CD14-positive monocyte (primary cell): Measurements from ENCODE around the gene MRPS34. TPM values are rescaled to one million over a fixed set of nuclear protein-coding genes. Genes with fewer than 3 reads are reported as not detected.

ENCODE experiments used
- DNase-seq, 3 donors: peaks; one replicate each; pipeline ENCODE4 v3.0.0-alpha.2; 2011 to 2022
- H2AFZ ChIP-seq: 2 replicates; pipeline ENCODE4 v1.6.0; 2012; ENCODE audit warnings: mild to moderate bottlenecking, low read depth, low read length, inconsistent platforms; ENCODE audit not compliant: insufficient read depth, poor library complexity, severe bottlenecking
- H3K27ac ChIP-seq, 2 donors: 1 replicate in 1 of 2; 2 replicates in 1 of 2; pipeline ENCODE4 v1.5.1; 2012 to 2013; ENCODE audit warnings: low read length in 2 of 2, control low read depth in 1 of 2, inconsistent platforms in 1 of 2, low read depth in 1 of 2, mild to moderate bottlenecking in 1 of 2
- H3K27me3 ChIP-seq, 2 donors: one replicate each; pipeline versions ENCODE4 v1.6.0 to v1.6.1; 2011 to 2013; ENCODE audit warnings: low read length in 2 of 2; ENCODE audit not compliant: control insufficient read depth in 2 of 2, insufficient read depth in 2 of 2
- H3K36me3 ChIP-seq, 2 donors: replicated peaks in 1 of 2; 1 replicate in 1 of 2; 2 replicates in 1 of 2; pipeline versions ENCODE4 v1.5.1 to v1.6.1; 2012 to 2013; ENCODE audit warnings: low read length in 2 of 2, control low read depth in 1 of 2, inconsistent platforms in 1 of 2, mild to moderate bottlenecking in 1 of 2; ENCODE audit not compliant: insufficient read depth in 2 of 2, control insufficient read depth in 1 of 2
- H3K4me1 ChIP-seq, 2 donors: 1 replicate in 1 of 2; 2 replicates in 1 of 2; pipeline versions ENCODE4 v1.5.1 to v1.6.1; 2012 to 2013; ENCODE audit warnings: low read length in 2 of 2, control low read depth in 1 of 2, inconsistent platforms in 1 of 2, mild to moderate bottlenecking in 1 of 2, moderate library complexity in 1 of 2; ENCODE audit not compliant: insufficient read depth in 2 of 2, control insufficient read depth in 1 of 2
- H3K4me2 ChIP-seq: replicated peaks from 2 replicates; pipeline ENCODE3; 2012; ENCODE audit warnings: low read length, moderate library complexity, mild to moderate bottlenecking; ENCODE audit not compliant: poor library complexity, severe bottlenecking; ENCODE audit errors: extremely low read depth
- H3K4me3 ChIP-seq, 3 experiments: fragments of 200-600 bp in 1 of 3; sonication (generic) in 1 of 3; replicated peaks in 1 of 3; 1 replicate in 2 of 3; 2 replicates in 1 of 3; pipeline ENCODE4 v1.5.1; 2011 to 2013; ENCODE audit warnings: low read length in 3 of 3, mild to moderate bottlenecking in 3 of 3, control low read depth in 2 of 3, low read depth in 2 of 3, inconsistent platforms in 1 of 3, moderate library complexity in 1 of 3
- H3K79me2 ChIP-seq: 2 replicates; pipeline ENCODE4 v1.6.0; 2012; ENCODE audit warnings: mild to moderate bottlenecking, control low read depth, inconsistent platforms, low read length, moderate library complexity; ENCODE audit not compliant: insufficient read depth
- H3K9ac ChIP-seq: 2 replicates; pipeline ENCODE4 v1.6.0; 2017; ENCODE audit warnings: low read length, mild to moderate bottlenecking; ENCODE audit not compliant: insufficient read depth, poor library complexity, severe bottlenecking
- H3K9me3 ChIP-seq, 2 donors: replicated peaks in 1 of 2; 1 replicate in 1 of 2; 2 replicates in 1 of 2; pipeline versions ENCODE4 v1.5.1 to v1.6.1; 2012 to 2013; ENCODE audit warnings: low read length in 2 of 2, control low read depth in 1 of 2; ENCODE audit not compliant: control insufficient read depth in 1 of 2, insufficient read depth in 1 of 2
- H4K20me1 ChIP-seq: 2 replicates; pipeline ENCODE4 v1.6.0; 2012; ENCODE audit warnings: mild to moderate bottlenecking, low read length, control low read depth, moderate library complexity; ENCODE audit not compliant: insufficient read depth
- H3K27ac Mint-ChIP-seq, 7 donors: one replicate each; pipeline ENCODE4 v1.8.0; 2020; ENCODE audit warnings: mild to moderate bottlenecking in 7 of 7, mixed read lengths in 7 of 7, moderate library complexity in 6 of 7, inconsistent platforms in 2 of 7
- H3K27me3 Mint-ChIP-seq, 3 donors: one replicate each; pipeline ENCODE4 v1.8.0; 2021 to 2022; ENCODE audit warnings: low read depth in 3 of 3, mild to moderate bottlenecking in 3 of 3, mixed read lengths in 3 of 3, moderate library complexity in 3 of 3, inconsistent platforms in 1 of 3
- H3K36me3 Mint-ChIP-seq, 2 donors: one replicate each; pipeline ENCODE4 v1.8.0; 2020; ENCODE audit warnings: mixed read lengths in 2 of 2, inconsistent platforms in 1 of 2, mild to moderate bottlenecking in 1 of 2
- H3K4me1 Mint-ChIP-seq: one replicate; pipeline ENCODE4 v1.8.0; 2020; ENCODE audit warnings: mild to moderate bottlenecking, mixed read lengths
- H3K4me3 Mint-ChIP-seq, 2 donors: one replicate each; pipeline ENCODE4 v1.8.0; 2020; ENCODE audit warnings: mild to moderate bottlenecking in 2 of 2, mixed read lengths in 2 of 2, moderate library complexity in 1 of 2
- H3K9me3 Mint-ChIP-seq, 7 donors: one replicate each; pipeline ENCODE4 v1.8.0; 2020 to 2022; ENCODE audit warnings: mixed read lengths in 7 of 7, mild to moderate bottlenecking in 6 of 7, moderate library complexity in 6 of 7, inconsistent platforms in 2 of 7
- CTCF ChIP-seq: fragments of 200-600 bp; IDR thresholded peaks from one replicate; pipeline ENCODE4 v1.8.0; 2022; ENCODE audit warnings: antibody characterized with exemption, mild to moderate bottlenecking
- WGBS: methylation state at CpG from one replicate; pipeline ENCODE4 v1.1.5; 2013; ENCODE audit warnings: missing lambda C conversion rate; ENCODE audit not compliant: insufficient coverage; 5-methylcytosine and 5-hydroxymethylcytosine counted together
- intact Hi-C, 2 donors: fragments of 100-400 bp; cut with micrococcal nuclease; formaldehyde crosslinking; loops; one replicate each; pipeline versions ENCODE4 v1.15.0 to v1.15.1; 2023
- polyA plus RNA-seq, 3 donors: library from polyadenylated mRNA; depleted of rRNA in 1 of 3; unstranded in 2 of 3; stranded (reverse) in 1 of 3; fragments of 300-500 nt in 2 of 3; fragments of >200 nt in 1 of 3; fragmentation: Illumina TruSeq in 2 of 3; gene quantifications; 1 replicate in 2 of 3; 2 replicates in 1 of 3; pipeline ENCODE4 v1.2.3, GENCODE V29; 2012 to 2021

Gene MRPS34
- polyA plus RNA-seq, 3 donors, result 34.5 to 137 (median 109) TPM

GRCh38 chr16:1819611-1820010 lies 46.7 kb upstream of the MRPS34 start:
- WGBS, result 97% methylated on average over 8 of the region's 15 CpGs
- Mint-ChIP-seq H3K4me1 (peaks cover 3% of the 10 kb centered on the region), H3K36me3 (peaks cover 43 to 86% of the 10 kb centered on the region in 2 donors), H3K9me3 (no peaks in the 10 kb centered on the region), H3K4me3 (peak overlapping the region in 1 of 2 donors; percentile 6), H3K27me3 (no peaks in the 10 kb centered on the region), H3K27ac (peak overlapping the region in 2 of 7 donors; percentile 10 to 57)
- Histone ChIP-seq H3K4me3 (no peak overlapping the region), H3K27me3 (no peaks in the 10 kb centered on the region), H3K27ac (no peak overlapping the region), H3K9me3 (no peaks in the 10 kb centered on the region), H3K4me2 (no peak overlapping the region), H2AFZ (no peak overlapping the region), H3K9ac (no peak overlapping the region), H4K20me1 (peaks cover 58% of the 10 kb centered on the region), H3K4me1 (no peaks in the 10 kb centered on the region), H3K36me3 (peaks cover 71 to 81% of the 10 kb centered on the region in 2 donors), H3K79me2 (peaks cover 21% of the 10 kb centered on the region)
- no peak for DNase-seq
- intact Hi-C loops, result no loop called here
- no peak for TF ChIP-seq CTCF

GRCh38 chr16:1818873-1819525 lies 46.1 kb upstream of the MRPS34 start:
- H3K4me3 ChIP-seq, result no peak overlapping the region
- peaks cover 15% of the 10 kb centered on the region for H3K79me2 ChIP-seq
- H3K4me2 ChIP-seq, result no peak overlapping the region
- H4K20me1 ChIP-seq, result peaks cover 52% of the 10 kb centered on the region
- peak overlapping the region in 1 of 7 donors; percentile 57 for H3K27ac Mint-ChIP-seq
- no peak overlapping the region for H3K27ac ChIP-seq
- no peaks in the 10 kb centered on the region for H3K27me3 ChIP-seq
- no peak overlapping the region for H2AFZ ChIP-seq
- TF ChIP-seq CTCF, result no peak
- peaks cover 47 to 85% of the 10 kb centered on the region in 2 donors for H3K36me3 Mint-ChIP-seq
- H3K4me3 Mint-ChIP-seq, result no peak overlapping the region
- WGBS, result 98% methylated on average over 33 of the region's 35 CpGs
- intact Hi-C loops, result no loop called here
- H3K4me1 ChIP-seq, result no peaks in the 10 kb centered on the region
- DNase-seq, result no peak
- H3K27me3 Mint-ChIP-seq, result no peaks in the 10 kb centered on the region
- H3K9ac ChIP-seq, result no peak overlapping the region
- H3K4me1 Mint-ChIP-seq, result no peaks in the 10 kb centered on the region
- no peaks in the 10 kb centered on the region for H3K9me3 Mint-ChIP-seq
- peaks cover 72 to 87% of the 10 kb centered on the region in 2 donors for H3K36me3 ChIP-seq
- no peaks in the 10 kb centered on the region for H3K9me3 ChIP-seq
